Retinal pigment epithelial cell (primary cell): ENCODE measurements around the gene IL27RA.

Source experiments
- DNase-seq: peaks from one replicate; pipeline ENCODE4 v3.0.0-alpha.2; 2010; ENCODE audit warnings: low read depth
- H3K4me3 ChIP-seq: 2 replicates; pipeline ENCODE4 v1.5.1; 2011; ENCODE audit warnings: mild to moderate bottlenecking, low read length, control low read depth, moderate library complexity
- CTCF ChIP-seq: conservative IDR thresholded peaks from 2 replicates; pipeline ENCODE4 v1.5.1; 2011; ENCODE audit warnings: low read depth, low read length, control low read depth, inconsistent platforms

The IL27RA gene

GRCh38 chr19:14073261-14073924, 41.8 kb downstream of the IL27RA start:
- peak; percentile 16 for TF ChIP-seq CTCF
- DNase-seq = no peak
- peak overlapping the region; percentile 70 for H3K4me3 ChIP-seq

- H3K4me3 ChIP-seq = peak overlapping the region; percentile 70
- no peak for DNase-seq
- TF ChIP-seq CTCF = no peak
Observed at GRCh38 chr19:14073925-14074838, 42.6 kb downstream of the IL27RA start.

- no peak for TF ChIP-seq CTCF
- no peak for DNase-seq
- no peak overlapping the region for H3K4me3 ChIP-seq
Observed at GRCh38 chr19:14078411-14078810, 46.8 kb downstream of the IL27RA start.

GRCh38 chr19:14080887-14081796, 49.6 kb downstream of the IL27RA start:
- TF ChIP-seq CTCF = no peak
- DNase-seq = peak; percentile 96
- peak overlapping the region; percentile 85 for H3K4me3 ChIP-seq

GRCh38 chr19:14081797-14082674, 50.5 kb downstream of the IL27RA start:
- DNase-seq = no peak
- no peak for TF ChIP-seq CTCF
- H3K4me3 ChIP-seq = peak overlapping the region; percentile 63

- TF ChIP-seq CTCF = no peak
- H3K4me3 ChIP-seq = no peak overlapping the region
- DNase-seq = no peak
Observed at GRCh38 chr19:14082675-14082960, 51.1 kb downstream of the IL27RA start.
